ENCODE results near the gene HERPUD1.
A peak's percentile ranks its signal among the peaks of the same experiment; 100 is the strongest.
"Not testable (repeated sequence)": the region's sequence is repeated elsewhere in the genome, so short reads cannot be mapped to it uniquely, and the experiment has no call there.

HERPUD1 gene, protein sequence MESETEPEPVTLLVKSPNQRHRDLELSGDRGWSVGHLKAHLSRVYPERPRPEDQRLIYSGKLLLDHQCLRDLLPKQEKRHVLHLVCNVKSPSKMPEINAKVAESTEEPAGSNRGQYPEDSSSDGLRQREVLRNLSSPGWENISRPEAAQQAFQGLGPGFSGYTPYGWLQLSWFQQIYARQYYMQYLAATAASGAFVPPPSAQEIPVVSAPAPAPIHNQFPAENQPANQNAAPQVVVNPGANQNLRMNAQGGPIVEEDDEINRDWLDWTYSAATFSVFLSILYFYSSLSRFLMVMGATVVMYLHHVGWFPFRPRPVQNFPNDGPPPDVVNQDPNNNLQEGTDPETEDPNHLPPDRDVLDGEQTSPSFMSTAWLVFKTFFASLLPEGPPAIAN

DNA sequence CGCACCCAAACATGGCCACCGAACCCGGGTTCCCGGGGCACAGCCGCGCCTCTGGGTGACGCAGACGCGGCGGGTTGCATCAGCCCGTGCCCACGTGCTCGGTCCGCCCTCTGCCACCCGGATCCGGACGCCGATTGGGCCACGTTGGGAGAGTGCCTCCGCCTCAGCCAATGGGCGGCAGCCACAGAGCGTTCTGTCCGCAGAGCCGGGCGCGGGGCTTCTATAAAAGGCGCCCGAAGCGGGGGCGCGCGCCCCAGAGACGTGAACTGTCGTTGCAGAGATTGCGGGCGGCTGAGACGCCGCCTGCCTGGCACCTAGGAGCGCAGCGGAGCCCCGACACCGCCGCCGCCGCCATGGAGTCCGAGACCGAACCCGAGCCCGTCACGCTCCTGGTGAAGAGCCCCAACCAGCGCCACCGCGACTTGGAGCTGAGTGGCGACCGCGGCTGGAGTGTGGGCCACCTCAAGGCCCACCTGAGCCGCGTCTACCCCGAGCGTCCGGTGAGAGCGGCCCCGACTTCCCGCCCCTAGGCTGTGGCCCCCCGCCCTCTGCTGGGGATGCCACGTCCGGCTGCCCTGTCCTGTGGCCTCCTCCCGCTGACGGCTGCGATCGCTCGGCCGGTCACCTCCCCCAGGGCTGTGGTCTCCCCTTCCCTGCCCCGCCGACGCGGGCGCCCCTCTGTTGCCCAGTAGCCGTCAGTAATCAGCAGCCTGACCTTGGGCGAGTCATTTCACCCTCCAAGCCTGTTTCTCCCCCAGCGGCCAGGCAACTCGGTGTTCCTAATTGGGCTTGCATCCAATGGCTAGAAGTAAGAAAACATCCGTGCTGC, at the start of gene HERPUD1:
Gene HERPUD1 (plus strand): TSS at position 251 of the 829 bp plus-strand sequence. CDS start 103 bp downstream, at position 354.
- DNase-seq (ENCODE audit: low spot score): peak; percentile 98

DNA sequence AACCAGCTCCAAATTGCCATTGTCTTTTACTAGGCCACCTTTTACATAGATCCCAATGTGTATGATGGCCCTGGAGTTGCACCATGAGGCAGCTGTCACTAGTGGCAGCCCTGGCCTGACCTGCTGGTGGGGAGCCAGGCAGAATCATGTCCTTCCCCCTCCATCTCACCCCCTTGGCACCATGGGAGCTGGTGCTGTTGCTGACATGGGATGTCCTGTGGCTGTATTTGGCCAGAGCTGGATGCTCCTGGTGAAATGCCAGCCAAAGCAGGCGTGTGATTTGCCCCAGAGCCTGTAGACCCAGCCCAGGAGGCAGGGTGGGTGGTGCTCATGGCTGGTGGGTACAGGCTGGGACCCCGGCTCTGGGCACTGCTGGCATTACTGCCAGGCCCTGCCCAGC, 48.4 kb upstream of the HERPUD1 start:
- DNase-seq (ENCODE audit: low spot score): no peak

DNA sequence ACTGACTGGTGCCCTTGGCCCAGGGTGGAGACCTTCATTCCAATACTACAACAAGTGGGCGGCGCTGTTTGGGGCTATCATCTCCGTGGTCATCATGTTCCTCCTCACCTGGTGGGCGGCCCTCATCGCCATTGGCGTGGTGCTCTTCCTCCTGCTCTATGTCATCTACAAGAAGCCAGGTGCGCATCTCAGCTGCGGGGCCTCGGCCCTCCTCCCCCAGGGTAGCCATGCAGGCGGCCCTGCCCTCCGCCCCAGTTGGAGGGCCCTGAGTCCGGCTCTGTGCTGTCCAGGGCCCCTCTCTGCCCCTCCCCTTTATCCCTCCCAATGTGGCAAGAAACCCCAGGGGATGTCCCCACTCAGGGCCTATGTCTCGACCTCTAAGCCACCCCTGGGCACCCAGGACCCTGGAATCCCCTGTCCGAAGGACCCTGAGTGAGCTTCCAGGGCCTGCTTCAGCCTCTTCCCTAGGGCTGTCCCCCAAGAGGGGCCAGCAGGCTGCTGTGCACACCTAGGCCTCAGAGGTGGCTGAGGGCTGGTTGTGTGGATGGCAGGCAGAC, 47.8 kb upstream of the HERPUD1 start:
- no peak for DNase-seq (ENCODE audit: low spot score)

DNA sequence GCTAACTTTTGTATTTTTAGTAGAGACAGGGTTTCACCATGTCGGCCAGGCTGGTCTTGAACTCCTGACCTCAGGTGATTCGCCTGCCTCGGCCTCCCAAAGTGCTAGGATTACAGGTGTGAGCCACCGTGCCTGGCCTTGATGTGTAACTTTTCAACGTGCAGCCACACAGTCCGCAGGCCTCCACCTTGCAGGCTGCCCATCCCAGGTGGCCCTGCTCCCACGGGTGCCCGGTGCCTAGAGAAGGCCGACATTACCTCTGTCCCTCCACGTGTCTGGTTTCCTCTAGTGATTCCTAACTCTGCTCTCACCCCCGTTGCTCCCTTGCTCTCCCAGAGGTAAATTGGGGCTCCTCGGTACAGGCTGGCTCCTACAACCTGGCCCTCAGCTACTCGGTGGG, 47.0 kb upstream of the HERPUD1 start:
- not testable (repeated sequence) for DNase-seq (ENCODE audit: low spot score)

DNA sequence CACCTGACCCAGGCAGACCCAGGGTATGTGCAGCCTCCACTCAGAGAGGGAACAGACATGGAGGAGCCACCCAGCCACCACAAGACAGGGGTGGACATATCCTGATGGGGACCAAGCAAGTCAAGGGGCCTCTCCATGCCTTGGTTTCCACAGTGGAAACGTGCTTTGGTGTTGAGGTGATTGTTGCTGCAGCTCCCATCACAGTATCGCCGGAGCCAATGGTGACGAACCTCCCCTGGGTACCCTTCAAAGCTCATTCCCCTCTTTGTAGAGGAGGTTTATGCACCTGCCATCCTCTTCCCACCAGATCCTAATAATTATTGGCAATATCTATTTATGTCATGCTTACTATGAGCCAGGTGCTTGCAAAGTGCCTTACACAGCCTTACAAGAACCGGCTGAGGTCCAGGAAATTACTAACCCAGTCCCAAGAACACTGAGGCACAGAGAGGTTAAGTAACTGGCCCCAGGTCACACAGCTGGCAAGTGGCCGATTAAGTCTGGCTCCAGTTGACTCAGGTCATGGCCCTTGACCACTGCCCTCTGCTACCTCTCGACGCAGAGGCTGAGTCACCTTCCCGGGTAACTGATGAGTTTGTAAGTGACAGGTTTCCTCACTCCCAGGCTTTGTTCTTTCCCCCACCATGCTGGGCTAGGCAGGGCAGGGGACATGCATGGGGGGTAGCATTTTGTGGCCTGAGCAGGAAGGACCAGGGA, 46.3 kb upstream of the HERPUD1 start:
- DNase-seq (ENCODE audit: low spot score): no peak

DNA sequence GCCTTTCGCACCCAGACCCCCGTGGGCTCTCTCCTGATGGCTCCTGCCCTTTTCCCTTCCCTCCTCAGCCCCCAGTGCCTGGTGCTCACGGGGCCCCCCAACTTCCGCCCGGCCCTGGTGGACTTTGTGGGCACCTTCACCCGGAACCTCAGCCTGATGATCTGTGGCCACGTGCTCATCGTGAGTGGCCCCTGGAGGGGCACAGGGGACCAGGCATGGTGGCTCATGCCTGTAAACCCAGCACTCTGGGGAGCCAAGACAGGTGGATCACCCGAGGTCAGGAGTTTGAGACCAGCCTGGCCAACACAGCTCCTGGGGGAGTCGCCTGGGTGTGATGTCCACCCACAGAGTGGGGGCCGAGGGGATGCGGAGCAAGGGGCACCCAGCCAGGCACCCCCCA, 45.6 kb upstream of the HERPUD1 start:
- no peak for DNase-seq (ENCODE audit: low spot score)

DNA sequence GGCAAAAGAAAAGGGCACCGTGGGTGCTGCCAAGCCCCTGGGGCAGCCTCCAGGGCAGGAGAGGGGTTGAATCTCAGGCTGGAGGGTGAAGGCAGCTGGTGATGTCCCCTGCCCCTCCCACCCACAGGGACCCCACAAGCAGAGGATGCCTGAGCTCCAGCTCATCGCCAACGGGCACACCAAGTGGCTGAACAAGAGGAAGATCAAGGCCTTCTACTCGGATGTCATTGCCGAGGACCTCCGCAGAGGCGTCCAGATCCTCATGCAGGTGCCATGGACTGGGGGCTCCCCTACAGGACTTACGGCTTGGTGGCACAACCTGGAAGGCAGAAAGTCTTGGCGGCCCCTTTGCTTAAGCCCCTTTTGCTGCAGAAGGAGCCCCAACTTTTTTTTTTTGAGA, 45.1 kb upstream of the HERPUD1 start:
- DNase-seq (ENCODE audit: low spot score): no peak

DNA sequence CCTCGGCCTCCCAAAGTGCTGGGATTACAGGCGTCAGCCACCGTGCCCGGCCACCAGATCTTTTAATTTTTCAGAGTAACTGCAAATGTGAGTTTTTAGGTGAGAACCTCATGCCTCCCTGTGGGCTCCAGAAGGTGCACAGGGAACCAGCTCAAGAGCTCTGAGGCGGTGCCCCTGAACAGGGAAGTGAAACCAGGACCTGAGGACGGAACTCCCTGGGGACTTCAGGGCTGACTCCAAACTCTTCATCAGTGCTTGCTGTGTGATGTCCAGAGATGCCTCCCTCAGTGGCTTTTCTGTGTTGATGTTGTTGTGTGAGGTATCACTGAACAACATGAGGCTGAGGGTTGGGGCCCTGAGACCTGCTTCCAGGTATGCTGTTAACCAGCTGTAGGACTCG, 43.1 kb upstream of the HERPUD1 start:
- DNase-seq (ENCODE audit: low spot score): no peak

DNA sequence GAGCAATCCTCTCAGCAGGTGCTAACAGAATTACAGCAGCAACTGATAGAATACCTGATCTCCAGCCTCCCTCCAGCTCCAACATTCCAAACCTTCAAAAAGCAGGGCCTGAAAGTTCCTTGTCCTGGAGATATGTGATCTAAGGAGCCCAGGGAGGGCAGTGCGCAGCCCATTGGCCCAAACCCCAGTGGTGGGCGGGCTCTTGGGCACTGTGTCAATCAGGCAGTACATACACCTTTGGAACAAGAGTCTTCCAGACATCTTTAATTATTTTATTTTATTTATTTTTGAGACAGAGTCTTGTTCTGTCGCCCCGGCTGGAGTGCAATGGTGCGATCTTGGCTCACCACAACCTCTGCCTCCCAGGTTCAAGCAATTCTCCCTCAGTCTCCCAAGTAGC, 42.7 kb upstream of the HERPUD1 start:
- DNase-seq (ENCODE audit: low spot score): no peak

DNA sequence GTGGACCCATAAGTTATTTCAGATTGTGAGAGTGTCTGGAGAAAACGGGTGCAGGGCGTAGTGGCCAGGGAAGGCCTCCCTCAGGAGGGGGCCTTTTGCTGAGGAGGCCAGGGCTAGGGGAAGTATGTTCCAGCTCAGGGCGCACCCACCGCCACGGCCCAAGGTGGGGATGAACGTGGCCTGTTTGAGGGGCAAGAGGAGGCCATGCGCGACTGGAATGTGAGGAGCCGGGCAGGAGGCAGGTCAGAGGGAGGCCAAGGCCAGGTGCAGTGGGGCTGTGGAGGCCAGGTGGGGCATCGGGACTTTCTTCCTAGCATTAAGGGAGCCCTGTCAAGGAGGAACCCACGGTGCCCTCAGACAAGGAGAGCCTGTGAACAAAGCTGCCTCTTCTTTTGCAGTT, 40.3 kb upstream of the HERPUD1 start:
- DNase-seq (ENCODE audit: low spot score): no peak

DNA sequence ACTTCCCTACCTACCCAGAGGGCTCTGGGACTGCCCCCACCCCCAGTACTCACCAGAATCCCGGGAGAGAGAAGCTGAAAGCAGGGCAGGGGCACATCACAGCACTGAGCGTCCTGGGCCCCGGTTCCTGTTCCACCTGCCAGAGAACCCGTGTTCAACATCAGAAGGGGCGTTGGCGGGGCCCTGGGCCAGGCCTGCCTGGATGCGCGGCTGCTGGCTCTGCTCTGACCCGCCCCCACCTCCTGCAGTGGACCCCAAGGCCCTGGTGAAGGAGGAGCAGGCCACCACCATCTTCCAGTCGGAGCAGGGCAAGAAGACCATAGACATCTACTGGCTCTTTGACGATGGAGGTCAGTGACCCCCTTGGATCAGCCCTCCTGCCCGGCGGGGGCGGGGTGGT, 39.2 kb upstream of the HERPUD1 start:
- no peak for DNase-seq (ENCODE audit: low spot score)

DNA sequence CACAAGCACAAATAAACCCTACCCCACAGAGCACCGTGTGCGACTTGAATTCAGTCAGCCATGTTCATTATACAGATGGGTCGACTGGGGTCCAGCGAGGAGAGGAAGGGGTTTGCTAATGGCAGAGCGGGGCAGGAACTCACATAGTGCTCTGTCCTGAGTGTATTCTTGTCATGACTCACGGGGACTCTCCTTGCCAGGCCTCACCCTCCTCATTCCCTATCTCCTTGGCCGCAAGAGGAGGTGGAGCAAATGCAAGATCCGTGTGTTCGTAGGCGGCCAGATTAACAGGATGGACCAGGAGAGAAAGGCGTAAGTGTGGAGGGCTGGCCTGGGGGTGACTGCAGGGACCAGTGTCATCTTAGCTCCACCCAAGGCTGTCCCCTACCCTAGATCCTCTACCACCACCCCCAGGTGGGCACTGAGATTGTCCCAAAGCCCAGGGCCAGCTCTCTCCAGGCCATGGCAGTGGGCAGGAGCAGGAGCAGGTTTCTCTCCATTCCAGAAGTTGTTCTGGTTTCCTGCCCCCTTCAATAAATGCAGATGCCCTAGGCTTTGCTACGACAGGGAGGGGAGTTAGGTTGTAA, 37.5 kb upstream of the HERPUD1 start:
- DNase-seq (ENCODE audit: low spot score): no peak

DNA sequence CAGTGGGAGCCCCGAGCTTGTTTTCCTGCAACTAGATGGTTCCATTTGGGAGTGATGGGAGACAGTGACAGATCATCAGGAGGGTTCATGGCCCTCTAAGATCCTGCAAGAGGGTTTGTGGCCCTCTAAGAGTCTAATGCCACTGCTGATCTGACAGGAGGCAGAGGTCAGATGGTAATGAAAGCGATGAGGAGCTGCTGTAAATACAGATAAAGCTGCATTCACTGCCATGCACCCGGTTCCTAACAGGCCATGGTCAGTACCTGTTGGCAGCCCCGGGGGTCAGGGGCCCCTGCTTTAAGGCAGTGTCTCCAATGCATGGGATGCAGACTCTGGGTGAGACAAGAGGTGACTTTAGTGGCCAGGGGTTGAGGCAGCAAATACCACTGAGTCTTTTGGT, 36.1 kb upstream of the HERPUD1 start:
- DNase-seq (ENCODE audit: low spot score): no peak

DNA sequence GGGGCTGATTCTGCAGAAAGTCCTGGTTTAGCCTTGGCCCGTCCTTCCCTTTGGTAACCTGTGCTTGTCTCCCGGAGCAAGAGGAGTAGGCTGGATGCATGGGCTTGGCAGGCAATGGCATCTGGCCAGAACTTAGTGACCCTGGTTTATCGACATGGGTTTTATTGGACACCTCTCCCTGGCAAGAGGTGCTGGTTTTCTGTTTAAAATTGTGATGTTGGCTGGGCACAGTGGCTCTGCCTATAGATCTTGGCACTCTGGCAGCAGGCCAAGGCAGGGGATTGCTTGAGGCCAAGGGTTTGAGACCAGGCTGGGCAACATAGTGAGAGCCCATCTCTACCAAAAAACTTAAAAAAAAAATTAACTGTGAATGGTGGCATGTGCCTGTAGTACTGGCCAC, 35.7 kb upstream of the HERPUD1 start:
- no peak for DNase-seq (ENCODE audit: low spot score)

DNA sequence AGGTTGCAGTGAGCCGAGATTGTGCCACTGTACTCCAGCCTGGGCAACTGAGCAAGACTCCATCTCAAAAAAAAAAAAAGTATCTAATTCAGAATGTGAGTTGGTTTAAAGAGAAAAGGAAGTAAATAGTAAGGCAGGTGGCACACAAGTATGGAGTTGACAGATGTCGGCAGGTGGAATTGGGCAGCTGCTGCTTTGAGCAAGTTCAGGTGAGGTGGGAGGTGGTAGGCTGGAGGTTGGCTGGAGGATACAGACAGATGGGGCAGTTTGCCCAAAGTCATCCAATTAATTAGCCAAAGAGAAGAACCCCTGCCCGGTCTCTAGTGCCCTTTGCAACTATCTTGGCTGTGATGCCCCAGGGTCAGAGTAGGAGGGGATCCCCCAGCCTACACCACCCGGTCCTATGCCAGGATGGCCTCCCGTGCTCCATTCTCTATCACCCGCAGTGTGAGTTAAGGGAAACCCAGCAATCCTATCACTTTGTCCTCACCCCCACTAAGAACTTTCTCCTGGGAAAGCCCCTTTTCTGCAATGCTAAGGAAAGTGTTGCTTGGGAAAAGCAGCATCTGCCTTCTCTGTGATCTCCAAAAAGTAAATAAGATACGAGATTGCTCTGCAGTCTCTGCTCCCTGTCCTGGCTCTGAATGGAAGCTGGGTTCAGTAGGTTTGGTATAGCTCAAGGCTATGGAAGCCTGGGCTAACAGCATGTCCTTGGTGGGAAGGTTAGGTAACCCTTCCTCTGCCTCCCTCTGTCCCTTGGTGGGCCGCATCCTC, 34.7 kb upstream of the HERPUD1 start:
- DNase-seq (ENCODE audit: low spot score): no peak

DNA sequence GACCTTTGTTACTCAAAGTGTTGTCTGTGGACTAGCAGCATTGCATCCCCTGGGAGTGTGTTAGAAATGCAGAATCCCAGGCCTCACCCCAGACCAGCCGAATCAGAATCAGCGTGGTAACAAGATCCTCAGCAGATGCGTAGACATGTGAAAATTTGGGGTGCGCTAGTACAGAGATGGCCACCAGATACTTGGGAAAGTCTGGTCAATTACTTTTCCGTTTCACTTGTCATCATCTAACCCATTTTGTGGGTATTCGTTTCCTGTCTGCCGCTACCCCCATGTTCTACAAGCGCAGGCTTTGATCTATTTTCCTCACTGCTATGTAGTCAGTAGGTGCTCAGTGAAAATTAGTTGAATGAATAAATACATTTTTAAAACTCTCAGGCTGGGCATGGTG, 33.1 kb upstream of the HERPUD1 start:
- no peak for DNase-seq (ENCODE audit: low spot score)

DNA sequence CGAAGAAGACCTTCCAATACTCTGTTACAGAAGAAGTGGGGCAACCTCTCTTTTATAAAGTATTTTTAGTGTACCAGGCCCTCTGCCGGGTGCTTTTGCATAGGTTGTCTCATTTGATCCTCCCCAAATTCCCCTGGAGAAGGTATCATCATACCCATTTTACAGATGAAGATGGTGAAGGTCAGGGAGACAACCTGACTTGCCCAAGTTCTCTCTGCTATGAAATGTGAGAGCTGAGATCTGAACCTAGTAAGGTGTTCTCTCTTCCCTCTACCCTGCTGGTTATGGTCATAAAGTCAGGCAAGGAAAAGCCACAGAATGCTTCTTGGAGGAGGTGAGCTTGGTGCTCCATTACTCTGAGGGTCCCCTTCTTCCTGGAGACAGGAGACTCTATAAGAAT, 28.1 kb upstream of the HERPUD1 start:
- no peak for DNase-seq (ENCODE audit: low spot score)

DNA sequence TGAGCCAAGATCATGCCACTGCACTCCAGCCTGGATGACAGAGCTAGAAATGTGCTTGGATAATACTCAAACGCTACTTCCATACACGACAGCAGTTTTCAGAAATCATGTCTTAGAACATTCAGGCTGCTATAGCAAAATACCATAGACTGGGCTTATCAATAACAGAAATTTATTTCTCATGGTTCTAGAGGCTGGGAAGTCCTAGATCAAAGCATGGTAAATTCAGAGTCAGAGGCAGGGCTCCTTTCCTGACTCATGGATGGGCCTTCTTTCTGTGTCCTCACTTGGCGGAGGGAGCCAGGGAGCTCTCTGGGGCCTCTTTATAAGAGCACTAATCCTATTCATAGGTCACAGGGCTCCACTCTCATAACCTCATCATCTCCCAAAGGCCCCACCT, 24.5 kb upstream of the HERPUD1 start:
- DNase-seq (ENCODE audit: low spot score): no peak

DNA sequence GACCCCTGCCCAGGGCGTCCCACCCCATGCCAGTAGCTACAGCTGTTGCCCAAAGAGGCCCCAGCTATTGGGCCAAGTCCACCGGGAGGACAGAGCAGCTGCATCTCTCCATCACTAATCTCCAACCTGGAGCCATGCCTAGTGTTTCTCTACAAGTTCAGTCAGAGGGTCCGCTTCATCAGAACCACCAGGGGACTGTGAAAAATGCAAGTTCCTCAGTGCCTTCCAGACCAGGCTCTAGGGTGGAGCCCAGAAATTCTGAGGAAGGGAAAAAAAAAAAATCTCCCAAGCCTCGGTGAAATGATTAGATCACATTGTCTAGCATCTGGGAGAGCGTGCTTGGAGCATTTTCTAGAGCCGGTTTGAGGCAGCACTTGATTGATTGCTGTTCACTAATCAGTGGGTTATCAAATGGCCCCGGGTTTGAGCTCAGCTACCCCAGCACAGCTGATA, 22.4 kb upstream of the HERPUD1 start:
- DNase-seq (ENCODE audit: low spot score): no peak

DNA sequence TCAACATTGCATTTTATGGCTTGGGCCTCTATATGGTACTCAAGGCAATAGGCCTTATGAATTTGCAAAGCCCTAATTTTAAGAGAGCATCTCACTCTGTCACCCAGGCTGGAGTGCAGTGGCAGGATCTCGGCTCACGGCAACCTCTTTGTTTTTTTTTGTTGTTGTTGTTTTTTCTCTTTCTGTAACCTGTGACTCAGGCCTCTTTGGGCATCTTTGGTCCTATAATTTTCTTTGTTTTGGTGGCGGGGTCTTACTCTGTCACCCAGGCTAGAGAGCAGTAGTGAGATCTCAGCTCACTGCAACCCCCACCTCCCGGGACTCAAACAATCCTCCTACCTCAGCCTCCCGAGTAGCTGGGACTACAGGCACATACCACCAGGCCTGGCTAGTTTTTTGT, 21.8 kb upstream of the HERPUD1 start:
- no peak for DNase-seq (ENCODE audit: low spot score)
